A549 treated with GW870086 at 1 μM for 4 hours (cell line): Measurements from ENCODE around the gene SLC5A3. TPM values are rescaled to one million over a fixed set of nuclear protein-coding genes. Genes with fewer than 3 reads are reported as not detected.

Source experiments
- total RNA-seq: library from RNA; stranded (reverse); fragments of 200-300 nt; extraction: Qiagen RNA extraction; gene quantifications from 5 replicates; pipeline ENCODE4 v1.2.3, GENCODE V29; 2022; ENCODE audit warnings: low read depth

Gene SLC5A3
- 2.0 to 3.5 TPM (median 2.6 TPM) in 5 replicates for total RNA-seq

GRCh38 chr21:34073032-34073748 is at the start of gene SLC5A3, which contains the start of gene MRPS6:
Gene SLC5A3, plus strand, starts transcription at chr21:34073578. Its CDS starts 21,621 bp downstream, at chr21:34095199.
Gene MRPS6, plus strand, starts transcription at chr21:34073578. Its CDS starts 123 bp downstream, at chr21:34073701.

Other genes with a start within 250 kb of the SLC5A3 start
- gene ATP5PO, start 157.8 kb upstream of the SLC5A3 start, total RNA-seq, result 145 to 159 TPM (median 150 TPM) in 5 replicates
- gene MRPS6, start within 50 bp of the SLC5A3 start, total RNA-seq, result 37.4 to 46.1 TPM (median 40.6 TPM) in 5 replicates